Subcutaneous adipose tissue (tissue), 4 donors: ENCODE results near the gene PLCB1. TPM values are rescaled to one million over a fixed set of nuclear protein-coding genes. Genes with fewer than 3 reads are reported as not detected.

Source experiments
- total RNA-seq, 4 donors: library from RNA; depleted of rRNA; stranded (reverse); fragments of >200 nt; gene quantifications; one replicate each; pipeline ENCODE4 v1.1.0, GENCODE V29; 2016
- TF ChIP-seq, protein P1 (sequence below): fragments of 450-650 bp; IDR thresholded peaks from one replicate; pipeline ENCODE4 v1.5.1; 2016; ENCODE audit warnings: low read depth, mild to moderate bottlenecking, control low read depth, antibody characterized with exemption, moderate library complexity

The PLCB1 gene
- total RNA-seq, 4 donors from 2014 or later: 14.1 to 26.7 (median 18.4) TPM

DNA sequence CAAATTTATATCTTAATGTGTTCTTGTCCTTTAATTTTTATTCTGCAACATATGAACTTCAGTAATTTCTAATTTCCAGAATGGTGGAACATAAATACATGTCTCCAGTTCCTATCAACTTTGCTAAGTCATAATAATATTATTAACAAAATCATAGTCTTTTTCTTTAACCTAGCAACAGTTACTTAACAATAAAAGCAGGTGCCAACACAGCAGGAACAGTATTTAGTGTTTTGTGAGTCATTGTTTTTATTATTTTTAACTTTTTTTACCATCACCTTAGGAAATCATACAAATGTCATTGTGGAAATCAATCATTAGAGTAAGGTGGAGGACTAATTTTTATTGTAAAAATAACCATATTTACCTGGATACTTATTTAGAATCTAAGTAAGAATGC, 133.5 kb downstream of the PLCB1 start:
- TF ChIP-seq, protein P1, sequence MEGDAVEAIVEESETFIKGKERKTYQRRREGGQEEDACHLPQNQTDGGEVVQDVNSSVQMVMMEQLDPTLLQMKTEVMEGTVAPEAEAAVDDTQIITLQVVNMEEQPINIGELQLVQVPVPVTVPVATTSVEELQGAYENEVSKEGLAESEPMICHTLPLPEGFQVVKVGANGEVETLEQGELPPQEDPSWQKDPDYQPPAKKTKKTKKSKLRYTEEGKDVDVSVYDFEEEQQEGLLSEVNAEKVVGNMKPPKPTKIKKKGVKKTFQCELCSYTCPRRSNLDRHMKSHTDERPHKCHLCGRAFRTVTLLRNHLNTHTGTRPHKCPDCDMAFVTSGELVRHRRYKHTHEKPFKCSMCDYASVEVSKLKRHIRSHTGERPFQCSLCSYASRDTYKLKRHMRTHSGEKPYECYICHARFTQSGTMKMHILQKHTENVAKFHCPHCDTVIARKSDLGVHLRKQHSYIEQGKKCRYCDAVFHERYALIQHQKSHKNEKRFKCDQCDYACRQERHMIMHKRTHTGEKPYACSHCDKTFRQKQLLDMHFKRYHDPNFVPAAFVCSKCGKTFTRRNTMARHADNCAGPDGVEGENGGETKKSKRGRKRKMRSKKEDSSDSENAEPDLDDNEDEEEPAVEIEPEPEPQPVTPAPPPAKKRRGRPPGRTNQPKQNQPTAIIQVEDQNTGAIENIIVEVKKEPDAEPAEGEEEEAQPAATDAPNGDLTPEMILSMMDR: no peak

DNA sequence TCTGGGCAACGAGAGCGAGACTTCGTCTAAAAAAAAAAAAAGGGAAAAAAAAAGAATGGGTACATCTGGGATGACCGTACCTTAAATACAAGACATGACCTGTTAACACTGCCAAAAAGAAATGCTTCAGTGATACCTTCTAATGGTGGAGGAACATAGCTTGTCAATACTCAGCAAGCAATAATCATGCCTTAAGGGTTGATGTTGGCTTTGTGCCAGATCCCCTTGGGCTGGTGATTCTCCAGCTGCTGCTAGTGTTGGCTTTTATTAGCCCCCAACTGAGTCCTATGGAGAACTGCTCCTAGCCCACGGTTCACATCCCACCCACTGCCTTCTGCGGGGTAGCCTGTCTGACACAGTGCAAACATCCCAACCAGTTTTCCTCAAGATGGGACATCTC, 134.9 kb downstream of the PLCB1 start:
- TF ChIP-seq, protein P1: no peak

DNA sequence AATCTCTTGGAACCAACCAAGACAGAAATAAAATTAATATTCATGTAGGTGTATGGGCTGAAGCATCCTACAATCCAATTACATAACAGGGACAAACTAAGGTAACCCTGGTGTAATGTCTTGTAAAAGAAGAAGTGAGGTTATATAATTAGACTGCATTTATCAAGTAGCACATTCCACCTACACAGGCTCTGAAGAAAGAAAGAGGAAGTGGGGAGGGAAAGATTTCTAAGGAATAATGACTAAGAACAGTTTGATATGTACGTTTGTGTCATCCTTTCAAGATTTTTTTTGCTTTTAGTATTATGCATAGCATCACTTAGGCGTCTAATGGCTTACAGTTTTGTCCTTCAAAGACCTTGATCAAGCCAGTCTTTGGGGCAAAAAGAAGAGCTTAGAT, 139.7 kb downstream of the PLCB1 start:
- TF ChIP-seq, protein P1: no peak

DNA sequence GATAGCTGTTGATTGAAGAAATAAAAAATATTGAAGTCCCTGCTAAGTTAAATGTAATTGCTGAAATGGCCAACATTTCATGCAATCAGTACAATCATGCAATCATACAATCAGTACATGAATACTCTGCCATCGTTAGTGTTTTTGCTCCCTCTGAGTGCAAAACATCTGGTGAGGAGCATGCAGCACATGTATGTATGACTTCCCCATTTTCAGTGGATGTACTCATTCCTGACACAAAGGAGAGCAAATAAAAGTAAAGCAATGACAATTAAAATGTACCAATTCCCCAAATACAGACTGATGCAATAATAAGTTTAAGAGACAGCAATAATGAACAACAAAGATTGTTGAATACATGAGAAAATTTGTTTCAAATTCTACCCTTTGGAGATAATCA, 140.7 kb downstream of the PLCB1 start:
- TF ChIP-seq, protein P1: no peak

DNA sequence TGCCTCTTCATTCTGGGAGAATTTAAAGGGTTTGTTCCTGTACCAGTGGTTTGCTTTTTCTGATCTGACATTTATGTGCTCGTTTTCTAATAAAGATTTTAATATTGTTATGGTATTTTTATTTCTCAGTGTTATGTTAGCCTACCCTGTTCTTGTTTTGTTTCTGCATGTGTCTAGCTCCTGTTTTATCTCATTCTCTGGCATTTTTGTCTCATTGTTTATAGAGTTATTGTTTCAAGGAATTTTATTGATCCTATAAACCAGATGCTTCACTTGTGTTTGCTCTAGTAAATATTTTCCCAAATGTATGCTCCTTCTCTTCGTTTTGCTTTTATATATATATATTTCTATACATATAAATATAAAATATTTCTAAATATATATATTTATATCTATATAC, 152.8 kb downstream of the PLCB1 start:
- TF ChIP-seq, protein P1: no peak

DNA sequence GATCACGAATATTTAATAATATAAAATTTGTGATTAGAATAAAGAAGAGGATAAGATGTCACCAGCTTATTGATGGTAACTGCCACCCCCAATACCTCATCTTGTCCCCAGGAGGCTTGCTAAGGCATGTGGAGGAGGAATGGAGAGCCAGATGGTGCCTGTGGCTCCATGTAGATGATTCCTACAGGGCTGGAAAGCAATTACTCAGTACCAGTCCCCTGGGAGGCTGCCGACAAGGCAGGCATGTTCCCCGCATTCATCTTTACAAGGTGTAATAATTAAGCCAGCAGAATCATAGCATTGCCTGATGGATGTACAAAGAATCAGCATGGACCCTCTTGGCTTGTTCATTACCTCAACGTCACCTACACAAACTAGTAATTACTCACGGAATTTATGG, 155.3 kb downstream of the PLCB1 start:
- TF ChIP-seq, protein P1: no peak

DNA sequence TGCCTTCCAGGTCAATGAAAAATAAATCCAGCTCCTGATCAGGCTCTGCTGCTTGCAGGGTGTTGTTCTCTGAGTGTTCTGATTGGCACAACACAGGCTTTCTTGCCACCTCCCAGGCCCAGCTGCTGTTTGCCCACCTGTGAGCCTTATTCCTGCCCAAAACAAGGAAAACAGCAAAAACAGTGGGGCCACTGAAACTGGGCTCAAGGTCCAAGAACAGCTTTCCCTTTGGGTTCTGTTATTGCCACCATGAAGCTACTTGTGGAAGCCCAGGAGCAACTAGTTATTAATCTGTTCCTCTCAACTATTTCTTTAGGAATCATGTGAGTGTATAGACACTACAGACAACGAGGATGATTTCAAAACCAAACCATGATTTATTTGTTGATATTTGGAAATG, 159.1 kb downstream of the PLCB1 start:
- TF ChIP-seq, protein P1: no peak
